ENCODE measurements around the gene GRIK4.

GRIK4 gene

DNA sequence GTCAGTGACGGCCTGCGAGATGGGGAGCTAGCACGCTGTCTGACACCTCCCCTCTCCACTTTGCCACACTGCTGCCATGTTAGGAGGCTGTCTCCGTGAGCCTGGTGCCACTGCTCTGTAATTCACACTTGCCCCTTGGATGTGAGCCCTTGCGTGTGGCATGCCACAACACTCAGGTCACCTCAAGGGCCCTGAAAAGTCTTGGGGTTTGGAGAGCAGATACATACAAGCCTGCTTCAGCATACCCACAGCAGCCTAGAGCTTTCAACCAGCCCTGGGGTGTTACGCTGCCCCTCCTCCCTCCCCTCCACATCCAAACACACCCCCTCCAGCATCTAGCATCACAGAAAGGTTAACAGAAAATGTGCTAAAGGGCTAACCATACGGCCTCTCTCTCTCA lies 442.8 kb downstream of the GRIK4 start:
- no peak for DNase-seq (ENCODE audit: low read depth in 2 of 2)

DNA sequence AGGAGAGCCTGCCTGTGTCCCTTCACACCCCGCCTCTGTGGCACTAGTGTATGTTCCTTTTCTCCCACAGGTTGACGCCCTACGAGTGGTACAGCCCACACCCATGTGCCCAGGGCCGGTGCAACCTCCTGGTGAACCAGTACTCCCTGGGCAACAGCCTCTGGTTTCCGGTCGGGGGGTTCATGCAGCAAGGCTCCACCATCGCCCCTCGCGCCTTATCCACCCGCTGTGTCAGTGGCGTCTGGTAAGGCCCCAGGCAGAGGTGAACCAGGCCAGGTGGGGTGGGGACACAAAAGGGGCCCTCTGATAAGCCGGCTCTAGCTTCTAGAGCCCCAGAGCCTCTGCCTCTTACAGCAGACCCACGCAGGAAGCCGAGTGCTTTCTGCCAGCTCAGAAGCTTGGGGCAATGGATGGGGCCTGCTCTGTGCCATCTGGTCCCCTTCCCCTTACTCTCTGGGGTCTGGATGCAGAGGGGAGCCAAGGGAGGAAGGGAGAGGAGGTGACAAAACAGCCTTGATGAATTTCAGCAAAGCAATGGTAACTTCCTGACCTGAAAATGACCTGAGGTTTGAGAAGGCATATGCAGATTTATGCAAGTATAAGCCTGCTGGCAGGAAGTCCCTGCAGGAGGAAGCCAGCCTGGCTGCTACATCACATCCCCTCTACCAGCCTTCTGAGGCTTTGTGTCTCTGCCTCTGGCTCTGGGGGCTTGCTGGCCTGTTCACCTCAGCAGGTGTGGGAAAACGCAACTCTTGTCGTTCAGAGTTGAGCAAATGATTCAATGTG lies 445.4 kb downstream of the GRIK4 start:
- DNase-seq (ENCODE audit: low read depth in 2 of 2) = no peak

DNA sequence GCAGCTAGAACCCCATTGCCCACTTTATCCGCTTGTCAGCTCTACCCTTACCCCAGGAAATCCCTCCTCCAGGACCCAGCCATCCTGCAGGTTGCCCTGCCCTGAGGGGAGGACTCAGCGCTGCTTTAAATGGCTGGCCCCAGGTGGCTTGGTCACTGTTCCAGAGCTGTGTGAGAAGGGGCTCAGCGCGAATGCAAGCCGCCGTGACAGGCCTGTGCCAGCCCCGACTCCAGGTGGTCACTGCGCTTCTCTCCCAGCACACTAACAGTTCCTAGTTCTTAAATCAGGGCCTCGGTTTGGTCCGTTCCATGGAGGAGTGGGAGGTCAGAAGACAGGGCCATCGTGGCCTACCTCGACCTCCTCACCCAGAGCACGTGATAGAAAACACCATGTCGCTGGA lies 446.6 kb downstream of the GRIK4 start:
- no peak for DNase-seq (ENCODE audit: low read depth in 2 of 2)

DNA sequence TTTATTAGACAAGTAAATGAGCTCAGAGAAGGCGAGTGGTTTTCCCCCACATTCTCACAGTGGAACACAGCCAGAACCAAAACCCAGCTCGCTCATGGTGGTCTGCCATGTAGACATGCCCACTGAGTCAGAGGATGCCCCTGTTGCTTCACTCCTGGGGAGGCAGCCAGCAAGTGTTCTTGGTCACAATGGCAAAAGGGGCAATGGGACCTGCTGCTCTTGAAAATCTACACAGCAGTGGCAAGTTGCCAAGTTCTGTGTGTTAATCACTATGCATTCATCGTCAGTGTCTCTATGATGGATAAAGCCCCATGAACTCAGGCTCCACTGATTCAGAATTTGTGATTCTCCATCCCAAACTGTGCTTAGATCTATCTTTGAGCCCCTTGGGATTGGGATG lies 447.6 kb downstream of the GRIK4 start:
- DNase-seq (ENCODE audit: low read depth in 2 of 2) = no peak

DNA sequence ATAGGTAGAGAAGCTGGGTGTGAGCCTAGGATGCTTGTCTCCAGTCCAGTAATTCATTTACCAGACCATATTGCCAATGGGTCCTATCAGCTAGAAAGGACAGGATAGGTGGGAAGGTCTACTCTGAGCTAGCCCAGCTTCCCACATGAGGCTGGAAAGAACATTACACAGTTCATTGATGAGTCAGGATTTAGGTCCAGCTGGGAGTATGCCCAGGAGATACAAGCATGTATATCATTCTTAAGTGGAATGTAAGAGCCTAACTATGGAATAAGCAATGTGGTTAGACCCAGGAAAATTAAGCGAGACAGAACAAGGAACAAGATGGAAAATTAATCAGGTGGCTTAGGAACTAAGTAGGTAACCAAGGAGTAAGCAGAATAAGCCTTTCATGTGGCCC lies 453.3 kb downstream of the GRIK4 start:
- peak in 1 of 2 experiments; percentile 16 for DNase-seq (ENCODE audit: low read depth in 2 of 2)

DNA sequence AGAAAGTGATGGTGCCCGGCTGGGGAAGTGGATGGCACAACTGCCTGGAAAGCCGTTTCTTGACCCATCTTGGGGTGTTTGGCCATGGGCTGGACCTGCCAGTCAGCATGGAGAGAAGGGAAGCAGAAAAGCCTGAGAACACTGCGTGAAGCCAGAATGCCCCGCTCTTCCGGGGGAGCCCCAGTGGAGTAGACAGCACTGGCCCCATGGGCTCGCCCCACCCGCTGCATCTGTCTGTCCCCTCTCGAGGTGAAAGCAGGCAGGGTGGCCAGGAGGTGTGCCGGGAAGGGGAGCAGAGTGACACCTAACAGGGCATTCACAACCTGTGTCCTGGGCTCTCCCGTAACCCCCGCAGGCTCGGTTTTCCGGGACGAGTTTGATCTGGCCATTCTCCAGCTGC lies 455.3 kb downstream of the GRIK4 start:
- DNase-seq (ENCODE audit: low read depth in 2 of 2) = no peak

DNA sequence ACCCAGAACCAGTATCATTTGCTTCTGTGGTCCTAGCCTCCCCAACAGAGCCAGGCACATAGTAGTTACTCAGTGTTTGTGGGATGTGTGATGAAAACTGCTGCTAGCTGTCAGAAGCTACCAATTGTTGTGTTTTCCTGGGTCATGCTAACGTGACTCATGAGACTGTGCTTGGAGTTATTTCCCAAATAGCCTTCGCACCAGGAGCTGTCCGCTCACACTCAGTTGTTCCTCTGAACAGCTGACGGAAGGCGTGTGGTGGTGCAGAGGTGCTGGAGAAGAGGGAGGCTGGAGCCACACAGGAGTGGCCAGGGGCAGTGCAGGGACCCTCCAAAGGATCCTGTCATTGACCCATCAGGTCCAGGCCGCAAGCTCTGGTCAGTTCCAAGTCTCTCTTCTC lies 458.4 kb downstream of the GRIK4 start:
- DNase-seq (ENCODE audit: low read depth in 2 of 2) = no peak

DNA sequence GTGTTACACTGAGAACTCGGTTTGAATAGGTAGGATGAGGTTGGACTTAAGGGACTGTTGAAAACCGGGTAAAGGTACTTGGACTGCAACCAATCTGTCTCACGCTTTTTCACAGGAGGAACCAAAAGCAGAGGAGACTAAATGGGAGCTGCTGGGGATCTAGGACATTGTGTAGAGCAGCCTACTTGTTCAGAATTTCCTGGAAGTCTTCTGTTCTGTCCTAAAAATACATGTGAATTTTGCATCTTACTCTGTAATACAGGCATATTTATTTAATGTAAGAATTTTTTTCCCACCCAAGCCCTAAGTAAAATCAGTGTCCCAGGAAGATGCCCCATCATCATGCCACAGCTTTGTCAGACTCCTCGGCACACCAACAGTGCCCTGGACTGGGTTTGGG lies 460.3 kb downstream of the GRIK4 start:
- no peak for DNase-seq (ENCODE audit: low read depth in 2 of 2)

DNA sequence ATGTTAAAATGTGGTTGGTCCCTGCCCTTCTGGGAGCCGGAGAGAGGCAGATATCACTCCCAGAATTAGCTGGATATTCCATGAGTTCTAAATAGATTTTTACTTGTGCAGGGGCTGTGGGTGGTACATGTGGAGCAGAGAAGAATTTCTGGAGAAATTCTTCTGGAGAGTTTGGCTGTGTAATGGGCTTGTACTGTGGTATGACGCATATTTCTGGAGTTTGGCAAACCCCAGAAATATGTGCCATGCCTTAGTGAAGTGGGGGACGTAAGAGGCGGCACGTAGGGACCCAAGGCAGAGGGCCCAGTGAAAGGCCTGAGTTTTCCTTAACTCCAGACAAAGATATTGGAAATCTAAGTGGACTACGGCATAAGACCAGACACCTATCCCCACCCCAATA lies 461.1 kb downstream of the GRIK4 start:
- DNase-seq (ENCODE audit: low read depth in 2 of 2) = no peak

DNA sequence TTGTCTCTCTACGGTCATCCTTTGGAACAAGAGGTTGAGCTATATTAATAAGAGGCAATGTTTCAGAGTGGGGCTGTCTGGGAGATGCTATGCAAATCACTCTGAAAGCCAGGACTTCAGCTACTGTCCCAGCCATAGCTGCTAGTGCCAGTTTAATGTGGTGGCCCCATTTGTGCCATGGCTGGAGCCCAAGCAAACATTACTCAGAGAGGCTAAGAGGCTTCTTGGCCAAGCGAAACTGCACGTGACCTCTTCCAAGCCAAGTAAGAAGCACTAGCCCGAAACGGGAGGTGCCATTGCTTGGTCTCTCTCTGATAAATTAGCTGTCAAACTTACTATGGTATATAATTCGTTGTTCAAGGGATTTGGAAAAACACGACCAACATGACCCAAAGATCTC lies 462.0 kb downstream of the GRIK4 start:
- DNase-seq (ENCODE audit: low read depth in 2 of 2) = no peak

DNA sequence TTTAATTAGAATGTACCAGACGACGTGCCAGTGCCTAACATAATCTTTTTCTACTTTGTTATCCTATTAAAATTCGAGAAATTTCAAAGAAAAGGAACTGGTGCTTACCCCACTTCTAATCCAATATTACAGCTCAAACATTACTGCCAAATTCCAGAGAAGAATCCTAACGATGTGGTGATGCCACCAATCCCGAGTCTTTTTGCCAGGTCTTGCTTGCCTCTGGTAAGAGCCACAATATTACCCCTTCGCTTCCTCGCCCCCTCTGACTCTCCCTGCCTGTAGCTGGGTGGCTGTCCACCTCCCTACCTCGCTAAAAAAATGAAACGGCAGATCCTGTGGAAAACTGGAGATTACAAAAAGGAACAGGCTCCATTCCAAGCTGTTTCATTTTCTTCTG lies 462.9 kb downstream of the GRIK4 start:
- no peak for DNase-seq (ENCODE audit: low read depth in 2 of 2)

DNA sequence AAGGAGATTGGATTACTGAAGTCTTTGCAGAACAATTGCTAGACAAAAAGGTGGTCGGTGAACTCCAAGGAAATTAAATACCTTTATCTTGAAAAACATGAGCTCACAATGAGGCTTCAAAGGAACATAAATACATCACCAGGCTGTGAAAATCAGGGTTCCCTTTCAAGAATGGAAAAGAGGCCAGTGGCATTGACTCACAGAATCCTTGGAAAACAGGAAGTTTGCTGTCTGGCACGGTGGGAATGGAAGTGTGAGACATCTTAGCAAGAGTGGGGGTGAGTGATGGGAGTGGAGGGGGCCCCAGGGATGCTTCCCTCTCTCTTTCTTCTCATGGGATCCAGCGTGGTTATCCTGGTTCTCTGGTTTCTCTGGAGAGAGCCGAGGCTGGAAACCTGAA lies 463.4 kb downstream of the GRIK4 start:
- DNase-seq (ENCODE audit: low read depth in 2 of 2) = no peak

DNA sequence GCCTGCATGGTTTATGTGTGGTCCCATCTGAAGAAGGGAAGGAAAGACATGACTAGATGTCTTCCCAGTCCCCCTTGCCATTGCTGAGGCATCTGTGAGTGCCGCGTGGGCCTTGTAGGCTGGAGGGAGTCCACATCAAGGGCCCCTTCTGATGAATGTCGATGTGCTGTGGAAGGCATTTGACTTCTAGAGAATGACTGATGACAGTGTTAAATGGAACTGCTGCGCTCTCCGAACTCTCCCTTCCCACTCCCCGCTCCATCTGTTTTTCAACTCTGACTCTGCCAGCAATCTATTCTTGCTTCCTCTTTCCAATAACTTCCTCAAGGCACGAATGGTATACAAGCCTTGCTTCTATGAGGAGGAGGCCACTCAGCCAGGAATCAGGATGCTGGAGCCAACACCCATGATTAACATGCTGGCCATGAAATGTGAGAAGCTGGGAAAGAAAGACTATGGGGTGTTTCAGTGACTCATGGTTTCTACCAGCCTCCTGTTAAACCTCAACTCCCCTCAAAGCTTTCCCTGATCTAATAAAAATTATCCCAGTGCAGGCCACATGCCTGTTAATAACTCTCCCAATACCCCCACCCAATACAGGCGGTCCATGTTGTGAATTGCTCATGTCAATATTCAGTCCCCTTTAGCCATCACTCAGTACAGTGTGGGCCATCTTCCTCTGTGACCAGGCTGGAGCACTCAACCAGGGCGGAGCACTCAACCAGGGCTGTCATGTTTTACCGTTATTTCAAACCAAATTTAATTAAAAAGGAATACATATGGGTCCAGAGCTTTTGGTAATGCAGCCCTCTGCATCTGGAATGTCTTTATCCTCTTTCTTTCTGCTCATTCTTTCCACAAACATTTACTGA lies 466.0 kb downstream of the GRIK4 start:
- peak in 1 of 2 experiments; percentile 3 for DNase-seq (ENCODE audit: low read depth in 2 of 2)

DNA sequence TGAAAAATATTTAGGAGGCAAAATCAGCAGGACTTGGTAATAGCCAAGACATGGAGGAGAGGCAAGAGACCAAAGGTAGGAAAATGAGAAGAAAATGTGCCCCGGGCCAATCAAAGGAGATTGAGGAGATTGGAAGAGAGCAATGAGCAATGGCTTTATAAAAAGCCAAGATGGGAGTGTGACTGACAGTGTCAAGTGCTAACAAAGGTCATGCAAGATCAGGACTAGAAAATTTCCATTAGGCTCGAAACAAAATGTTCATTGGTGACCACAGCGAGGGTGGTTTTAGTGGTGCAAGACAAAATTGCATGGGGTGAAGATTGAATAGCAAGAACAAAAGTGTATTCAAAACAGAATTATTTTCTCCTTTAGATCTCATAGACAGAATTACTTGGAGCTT lies 467.2 kb downstream of the GRIK4 start:
- no peak for DNase-seq (ENCODE audit: low read depth in 2 of 2)

DNA sequence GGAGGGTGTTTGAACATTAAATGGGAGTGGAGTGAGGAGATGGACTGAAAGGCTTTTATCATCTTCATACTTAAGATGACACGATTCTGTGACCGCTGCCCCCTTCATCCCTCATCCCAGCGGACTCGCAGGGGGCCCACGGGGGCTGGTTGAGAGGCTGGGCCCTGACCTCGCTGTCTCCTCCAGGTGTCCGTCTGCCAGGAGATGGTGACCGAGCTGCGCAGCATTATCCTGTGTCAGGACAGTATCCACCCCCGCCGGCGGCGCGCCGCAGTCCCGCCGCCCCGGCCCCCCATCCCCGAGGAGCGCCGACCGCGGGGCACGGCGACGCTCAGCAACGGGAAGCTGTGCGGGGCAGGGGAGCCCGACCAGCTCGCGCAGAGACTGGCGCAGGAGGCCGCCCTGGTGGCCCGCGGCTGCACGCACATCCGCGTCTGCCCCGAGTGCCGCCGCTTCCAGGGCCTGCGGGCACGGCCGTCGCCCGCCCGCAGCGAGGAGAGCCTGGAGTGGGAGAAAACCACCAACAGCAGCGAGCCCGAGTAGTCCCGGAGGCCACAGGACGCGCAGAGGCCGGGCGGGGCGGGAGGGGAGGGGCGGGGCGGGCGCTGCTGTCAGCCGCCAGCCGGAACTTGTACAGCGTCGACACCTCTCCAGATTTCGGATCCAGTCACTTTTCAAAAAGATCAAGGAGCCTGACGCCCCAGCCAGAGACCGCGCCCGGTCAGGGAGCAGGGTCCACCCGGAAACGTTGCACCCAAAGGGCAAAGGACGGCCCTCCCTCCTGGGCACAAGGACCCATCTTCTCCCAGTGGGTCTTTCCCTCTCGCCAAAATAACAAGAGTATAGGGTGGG lies 474.4 kb downstream of the GRIK4 start:
- peak in 1 of 2 experiments; percentile 17 for DNase-seq (ENCODE audit: low read depth in 2 of 2)

DNA sequence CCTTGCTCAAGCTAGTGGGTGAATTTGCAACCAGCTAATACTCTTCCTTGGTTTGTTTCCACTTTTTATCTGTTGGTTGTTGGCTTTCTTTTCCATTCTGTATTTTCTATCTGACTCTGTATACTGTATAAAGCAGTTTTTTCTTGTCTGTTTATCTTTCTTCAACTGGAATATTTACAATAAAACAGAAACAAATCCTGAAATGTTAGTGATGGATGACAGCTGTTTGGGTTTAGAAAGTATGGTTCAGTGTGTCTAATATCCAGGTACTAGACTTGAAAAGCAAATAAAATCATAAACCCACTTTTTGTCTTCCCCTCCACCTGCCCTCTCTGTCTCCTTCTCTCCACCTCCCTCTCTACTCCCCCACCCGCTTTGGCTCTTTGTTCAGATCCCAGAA lies 477.1 kb downstream of the GRIK4 start:
- no peak for DNase-seq (ENCODE audit: low read depth in 2 of 2)

DNA sequence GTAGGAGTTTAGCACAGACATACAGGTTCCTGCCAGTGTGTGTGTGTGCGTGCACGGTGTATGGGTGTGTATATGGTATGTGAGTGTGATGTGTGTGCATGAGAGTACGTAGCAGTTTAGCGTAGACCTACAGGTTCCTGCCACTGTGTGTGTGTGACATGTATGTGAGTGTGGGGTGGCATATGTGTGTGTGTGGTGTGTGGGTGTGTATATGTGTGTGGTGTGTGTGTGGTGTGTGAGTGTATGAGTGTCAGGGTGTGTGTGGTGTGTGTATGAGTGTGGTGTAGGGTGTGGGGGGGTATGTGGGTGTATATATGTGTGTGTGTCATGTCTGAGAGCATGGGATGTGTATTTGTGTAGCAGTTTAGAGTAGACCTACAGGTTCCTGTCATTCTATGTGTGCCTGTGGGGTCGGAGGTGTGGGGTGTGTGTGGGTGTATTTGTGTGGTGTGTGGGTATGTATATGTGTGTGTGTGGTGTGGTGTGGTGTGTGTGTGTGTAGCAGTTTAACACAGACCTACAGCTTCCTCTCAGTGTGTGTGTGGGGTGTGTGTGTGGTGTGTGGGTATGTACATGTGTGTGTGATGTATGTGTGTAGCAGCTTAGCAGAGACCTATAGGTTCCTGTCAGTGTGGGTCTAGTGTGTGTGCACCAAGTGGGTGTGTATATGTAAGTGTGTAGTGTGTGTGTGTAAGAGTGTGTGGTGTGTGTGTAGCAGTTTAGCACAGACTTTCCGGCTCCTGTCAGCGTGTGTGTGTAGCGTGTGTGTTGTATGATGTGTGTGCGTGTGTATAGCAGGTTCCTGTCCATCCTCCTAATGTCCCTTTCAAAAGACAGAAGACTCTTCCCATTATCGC lies 480.5 kb downstream of the GRIK4 start:
- no peak for DNase-seq (ENCODE audit: low read depth in 2 of 2)

DNA sequence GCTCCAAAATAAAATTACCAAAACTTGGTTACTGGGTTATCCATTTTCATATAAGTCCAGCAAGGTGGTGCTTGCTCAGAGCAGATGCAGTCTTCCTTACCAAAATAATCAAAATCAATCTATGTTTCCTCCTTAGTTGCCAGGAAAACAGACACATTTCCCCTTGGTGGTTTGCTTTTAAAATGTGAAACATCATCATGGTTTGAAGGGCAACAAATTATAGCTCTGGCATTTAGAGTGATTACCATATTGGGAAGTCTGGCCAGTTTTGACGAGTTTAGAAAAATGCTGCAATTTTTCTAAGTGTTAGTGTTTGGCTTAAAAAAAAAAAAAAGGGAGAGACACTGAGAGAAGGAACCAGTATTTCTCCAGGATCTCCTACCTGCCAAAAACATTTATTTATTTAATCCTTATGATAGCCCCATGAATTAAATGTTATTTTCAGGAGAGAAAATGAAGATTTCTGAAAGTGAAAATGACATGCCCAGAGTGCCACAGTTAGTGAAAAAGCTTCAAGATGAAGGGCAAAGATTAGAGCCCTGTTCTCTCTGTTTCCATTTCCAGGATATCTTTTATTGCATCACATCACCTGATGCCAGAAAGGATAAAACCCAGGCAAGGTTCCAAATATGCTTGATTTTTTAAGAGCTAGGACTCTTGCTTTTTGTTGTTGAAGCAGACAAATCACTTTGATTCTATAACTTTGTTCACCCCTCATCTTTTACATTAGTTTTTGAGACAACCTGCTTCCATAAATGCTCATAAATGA lies 482.7 kb downstream of the GRIK4 start:
- DNase-seq (ENCODE audit: low read depth in 2 of 2) = no peak

DNA sequence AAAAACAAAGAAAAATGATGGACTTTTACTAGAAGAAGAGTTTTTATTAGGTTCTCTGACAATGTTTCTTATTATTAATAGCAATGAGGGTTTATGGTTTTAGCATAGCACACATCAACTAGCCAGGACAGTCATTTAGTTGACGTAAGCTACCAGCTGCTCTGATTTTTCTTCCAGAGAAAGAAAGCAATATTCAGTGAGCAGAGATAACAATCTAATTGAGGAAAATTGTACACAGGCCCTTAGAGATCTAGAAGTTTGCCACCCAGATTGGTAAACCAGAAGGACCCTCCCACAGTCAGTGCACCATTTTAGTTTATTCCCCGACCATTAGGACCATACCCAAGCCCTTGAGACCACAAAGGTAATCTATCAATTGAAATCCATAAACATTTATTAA lies 483.6 kb downstream of the GRIK4 start:
- DNase-seq (ENCODE audit: low read depth in 2 of 2) = no peak

DNA sequence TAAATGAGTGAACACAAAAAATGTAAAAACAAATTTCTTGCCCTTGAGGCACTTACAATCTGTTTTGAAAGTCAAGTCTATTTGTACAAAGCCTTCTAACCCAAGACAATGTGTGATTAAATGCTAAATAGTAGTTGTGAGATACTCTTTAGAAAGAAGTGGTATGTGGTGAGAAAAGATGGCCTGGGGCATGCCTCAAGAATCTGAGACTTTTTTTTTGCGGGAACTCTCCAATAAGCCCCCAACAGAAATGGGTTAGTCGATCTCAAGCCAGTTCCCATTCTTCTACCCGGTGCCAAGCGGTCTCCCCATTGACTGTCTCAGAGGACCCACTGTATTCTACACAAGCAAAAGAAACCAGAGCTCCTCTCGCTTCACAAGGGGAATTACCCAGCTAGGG lies 485.4 kb downstream of the GRIK4 start:
- DNase-seq (ENCODE audit: low read depth in 2 of 2) = no peak

DNA sequence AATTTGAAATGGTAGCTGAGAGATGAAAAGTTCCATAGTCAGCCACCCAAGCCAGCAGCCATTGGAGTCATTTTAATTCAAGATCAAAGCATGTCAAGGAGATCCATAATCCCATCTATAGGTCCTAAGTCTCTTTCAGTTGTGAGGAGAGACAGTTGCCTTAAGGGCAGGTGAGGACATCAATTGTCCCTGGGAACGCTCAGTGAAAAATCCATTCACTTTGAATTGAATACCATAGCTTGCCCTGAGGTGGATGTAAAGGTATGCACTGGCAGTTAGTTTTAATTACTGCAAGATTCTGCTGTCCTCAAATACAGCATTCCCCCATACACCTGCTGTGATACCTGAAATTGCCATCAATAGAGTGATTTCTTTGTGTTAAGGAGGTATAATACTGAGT lies 487.0 kb downstream of the GRIK4 start:
- no peak for DNase-seq (ENCODE audit: low read depth in 2 of 2)
